B cell (primary cell): Measurements from ENCODE around the gene PCBP2.

Experiments
- CTCF ChIP-seq: fragments of 200-600 bp; IDR thresholded peaks from one replicate; pipeline ENCODE4 v1.8.0; 2022; ENCODE audit warnings: antibody characterized with exemption, mild to moderate bottlenecking
- EZH2 ChIP-seq: IDR thresholded peaks from 2 replicates; pipeline ENCODE4 v1.6.1; 2012; ENCODE audit warnings: borderline replicate concordance, low read depth, mild to moderate bottlenecking, moderate library complexity, low read length; ENCODE audit not compliant: insufficient read depth, poor library complexity, severe bottlenecking

DNA sequence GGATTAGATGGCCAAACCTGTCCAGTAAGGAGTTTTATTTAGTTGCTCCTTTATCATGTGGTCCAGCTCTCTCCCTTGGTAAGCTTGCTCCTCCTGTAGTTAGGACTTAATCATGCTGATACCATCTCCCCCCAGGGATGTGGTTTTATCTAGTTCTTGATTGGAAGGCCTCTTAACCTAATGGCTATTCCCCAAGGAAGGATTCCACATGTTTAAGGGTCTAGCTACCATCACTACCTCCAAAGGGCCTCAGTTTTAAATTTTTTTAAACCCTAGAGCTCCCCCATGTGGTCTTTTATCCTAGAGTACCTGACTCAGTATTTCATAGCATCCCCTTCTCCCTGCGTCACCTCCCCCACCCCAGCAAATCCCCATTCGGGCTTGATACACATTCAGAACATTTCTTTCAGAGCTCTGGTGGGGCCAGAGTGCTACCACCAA, 24.9 kb downstream of the PCBP2 start:
- peak; percentile 31 for TF ChIP-seq CTCF
- no peak for TF ChIP-seq EZH2
